ENCODE measurements around the gene KCNQ1.
A peak's percentile ranks its signal among the peaks of the same experiment; 100 is the strongest.

The KCNQ1 gene

DNA sequence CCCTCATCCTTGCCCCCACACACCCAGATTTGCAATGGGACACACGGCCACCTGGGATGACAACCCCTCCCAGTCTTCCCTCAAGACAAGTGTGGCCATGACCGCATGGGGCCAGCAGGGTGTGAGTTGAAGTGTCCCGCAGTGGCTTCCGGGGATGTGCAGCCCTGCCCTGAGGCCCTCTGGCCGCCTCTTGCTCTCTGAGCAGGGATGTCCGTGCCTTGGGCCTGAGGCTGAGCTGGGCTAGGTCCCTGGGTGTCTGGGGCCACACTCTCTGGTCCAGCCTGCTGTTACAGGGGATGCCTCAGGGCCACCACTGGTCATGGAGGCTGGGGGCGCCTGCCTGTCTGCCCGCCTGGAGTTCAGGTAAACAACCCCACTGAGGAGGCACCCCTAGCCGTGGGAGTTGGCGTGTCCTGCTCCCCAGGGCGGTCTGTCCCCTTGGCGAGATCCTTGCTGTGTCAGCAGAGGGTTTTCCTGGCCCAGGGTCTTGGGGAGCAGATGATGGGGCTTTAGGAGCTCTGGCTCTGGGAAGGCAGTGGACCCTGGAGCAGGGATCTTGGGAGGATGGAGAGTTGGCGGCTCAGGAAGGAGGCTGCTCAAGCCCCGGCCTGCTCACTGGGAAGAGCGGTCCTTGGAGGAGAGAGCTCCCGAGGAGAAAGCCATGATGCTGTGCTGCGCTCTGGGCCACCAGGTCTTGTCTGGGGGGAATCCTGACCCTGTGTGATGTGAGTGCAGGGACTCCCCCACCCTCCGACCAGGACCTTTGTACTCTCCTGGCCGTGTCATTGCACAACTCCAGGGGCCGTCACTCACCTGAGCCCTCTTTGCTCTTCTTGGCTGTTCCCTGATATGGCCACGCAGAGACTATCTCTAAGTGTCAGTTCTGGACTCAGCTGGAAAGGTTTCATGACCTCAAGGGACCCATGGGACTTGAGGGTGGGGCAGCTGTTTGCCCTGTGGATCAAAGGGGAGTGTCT is 67.9 kb downstream of the KCNQ1 start:
- H3K27ac ChIP-seq (ENCODE audit: low read length, poor library complexity, severe bottlenecking): no peak overlapping the region
- H3K14ac ChIP-seq (ENCODE audit: low read length in 2 of 2): no peak overlapping the region
- no peak overlapping the region for H2AFZ ChIP-seq (ENCODE audit: low read depth, low read length)
- no peak overlapping the region for H4K8ac ChIP-seq (ENCODE audit: low read length)
- H3K9ac ChIP-seq (ENCODE audit: low read length): no peak overlapping the region
- no peak overlapping the region for H2BK12ac ChIP-seq (ENCODE audit: low read length in 2 of 2)
- no peak overlapping the region for H3K4ac ChIP-seq (ENCODE audit: low read depth in 1 of 2, low read length in 2 of 2)
- H2BK120ac ChIP-seq (ENCODE audit: low read depth, low read length): no peak overlapping the region
- no peak overlapping the region for H2BK5ac ChIP-seq (ENCODE audit: low read depth, low read length, poor library complexity, severe bottlenecking)
- no peaks in the 10 kb centered on the region for H3K9me3 ChIP-seq (ENCODE audit: control insufficient read depth, low read length)
- H2AK5ac ChIP-seq (ENCODE audit: low read length, severe bottlenecking): no peak overlapping the region
- H3K4me3 ChIP-seq (ENCODE audit: insufficient read depth in 1 of 2, low read depth in 1 of 2, low read length in 2 of 2): no peak overlapping the region
- no peaks in the 10 kb centered on the region for H3K4me1 ChIP-seq (ENCODE audit: control insufficient read depth, insufficient read depth, low read depth, low read length)
- H3K27me3 ChIP-seq (ENCODE audit: control insufficient read depth in 1 of 2, insufficient read depth in 1 of 2, low read length in 2 of 2): peaks cover 29 to 37% of the 10 kb centered on the region in 2 experiments
- no peaks in the 10 kb centered on the region for H3K36me3 ChIP-seq (ENCODE audit: control insufficient read depth in 1 of 2, insufficient read depth in 2 of 2, low read depth in 1 of 2, low read length in 2 of 2)
- H4K91ac ChIP-seq (ENCODE audit: low read length): no peak overlapping the region
- H3K23ac ChIP-seq (ENCODE audit: low read length in 2 of 2): no peak overlapping the region
- DNase-seq: no peak
- H3K4me2 ChIP-seq (ENCODE audit: low read length, poor library complexity, severe bottlenecking): no peak overlapping the region
- H3K79me1 ChIP-seq (replicated peaks; ENCODE audit: low read length, poor library complexity, severe bottlenecking): no peaks in the 10 kb centered on the region
- no peak overlapping the region for H2BK15ac ChIP-seq (ENCODE audit: low read depth, poor library complexity, severe bottlenecking)
- WGBS: 80% methylated on average over 21 of the region's 21 CpGs
- H3K18ac ChIP-seq (ENCODE audit: low read depth in 1 of 2, low read length in 2 of 2): no peak overlapping the region

DNA sequence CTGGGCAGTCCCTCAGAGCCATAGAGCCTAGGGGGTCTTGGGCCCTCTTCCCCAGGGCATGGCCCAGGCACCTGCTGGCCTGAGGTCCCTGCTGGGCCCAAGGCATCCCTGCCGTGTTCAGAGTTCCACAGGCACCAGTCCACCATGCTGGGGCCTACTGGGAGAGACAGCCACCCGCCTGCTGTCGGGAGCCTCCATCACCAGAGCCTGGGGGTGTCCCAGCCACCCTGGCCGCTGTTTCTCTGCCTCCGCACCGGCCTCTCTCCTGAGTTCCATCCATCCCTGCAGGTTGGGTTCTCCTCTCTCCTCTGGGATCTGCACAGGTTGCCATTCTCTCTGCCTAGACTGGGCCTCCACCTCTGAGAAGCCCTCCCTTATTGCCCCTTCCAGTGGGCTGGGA is 68.6 kb downstream of the KCNQ1 start:
- H3K4me3 ChIP-seq (ENCODE audit: insufficient read depth in 1 of 2, low read depth in 1 of 2, low read length in 2 of 2): no peak overlapping the region
- H2AK5ac ChIP-seq (ENCODE audit: low read length, severe bottlenecking): no peak overlapping the region
- H3K4ac ChIP-seq (ENCODE audit: low read depth in 1 of 2, low read length in 2 of 2): no peak overlapping the region
- no peak overlapping the region for H4K91ac ChIP-seq (ENCODE audit: low read length)
- no peak overlapping the region for H3K27ac ChIP-seq (ENCODE audit: low read length, poor library complexity, severe bottlenecking)
- H2BK120ac ChIP-seq (ENCODE audit: low read depth, low read length): no peak overlapping the region
- WGBS: 82% methylated on average over 6 of the region's 6 CpGs
- H3K79me1 ChIP-seq (replicated peaks; ENCODE audit: low read length, poor library complexity, severe bottlenecking): no peaks in the 10 kb centered on the region
- H3K9me3 ChIP-seq (ENCODE audit: control insufficient read depth, low read length): no peaks in the 10 kb centered on the region
- no peak overlapping the region for H2AFZ ChIP-seq (ENCODE audit: low read depth, low read length)
- H3K18ac ChIP-seq (ENCODE audit: low read depth in 1 of 2, low read length in 2 of 2): no peak overlapping the region
- DNase-seq: no peak
- no peak overlapping the region for H3K9ac ChIP-seq (ENCODE audit: low read length)
- H3K14ac ChIP-seq (ENCODE audit: low read length in 2 of 2): no peak overlapping the region
- no peak overlapping the region for H2BK15ac ChIP-seq (ENCODE audit: low read depth, poor library complexity, severe bottlenecking)
- H3K27me3 ChIP-seq (ENCODE audit: control insufficient read depth in 1 of 2, insufficient read depth in 1 of 2, low read length in 2 of 2): peaks cover 23 to 33% of the 10 kb centered on the region in 2 experiments
- H3K4me1 ChIP-seq (ENCODE audit: control insufficient read depth, insufficient read depth, low read depth, low read length): no peaks in the 10 kb centered on the region
- no peak overlapping the region for H3K4me2 ChIP-seq (ENCODE audit: low read length, poor library complexity, severe bottlenecking)
- no peak overlapping the region for H2BK5ac ChIP-seq (ENCODE audit: low read depth, low read length, poor library complexity, severe bottlenecking)
- H3K36me3 ChIP-seq (ENCODE audit: control insufficient read depth in 1 of 2, insufficient read depth in 2 of 2, low read depth in 1 of 2, low read length in 2 of 2): no peaks in the 10 kb centered on the region
- H2BK12ac ChIP-seq (ENCODE audit: low read length in 2 of 2): no peak overlapping the region
- H3K23ac ChIP-seq (ENCODE audit: low read length in 2 of 2): no peak overlapping the region
- no peak overlapping the region for H4K8ac ChIP-seq (ENCODE audit: low read length)

DNA sequence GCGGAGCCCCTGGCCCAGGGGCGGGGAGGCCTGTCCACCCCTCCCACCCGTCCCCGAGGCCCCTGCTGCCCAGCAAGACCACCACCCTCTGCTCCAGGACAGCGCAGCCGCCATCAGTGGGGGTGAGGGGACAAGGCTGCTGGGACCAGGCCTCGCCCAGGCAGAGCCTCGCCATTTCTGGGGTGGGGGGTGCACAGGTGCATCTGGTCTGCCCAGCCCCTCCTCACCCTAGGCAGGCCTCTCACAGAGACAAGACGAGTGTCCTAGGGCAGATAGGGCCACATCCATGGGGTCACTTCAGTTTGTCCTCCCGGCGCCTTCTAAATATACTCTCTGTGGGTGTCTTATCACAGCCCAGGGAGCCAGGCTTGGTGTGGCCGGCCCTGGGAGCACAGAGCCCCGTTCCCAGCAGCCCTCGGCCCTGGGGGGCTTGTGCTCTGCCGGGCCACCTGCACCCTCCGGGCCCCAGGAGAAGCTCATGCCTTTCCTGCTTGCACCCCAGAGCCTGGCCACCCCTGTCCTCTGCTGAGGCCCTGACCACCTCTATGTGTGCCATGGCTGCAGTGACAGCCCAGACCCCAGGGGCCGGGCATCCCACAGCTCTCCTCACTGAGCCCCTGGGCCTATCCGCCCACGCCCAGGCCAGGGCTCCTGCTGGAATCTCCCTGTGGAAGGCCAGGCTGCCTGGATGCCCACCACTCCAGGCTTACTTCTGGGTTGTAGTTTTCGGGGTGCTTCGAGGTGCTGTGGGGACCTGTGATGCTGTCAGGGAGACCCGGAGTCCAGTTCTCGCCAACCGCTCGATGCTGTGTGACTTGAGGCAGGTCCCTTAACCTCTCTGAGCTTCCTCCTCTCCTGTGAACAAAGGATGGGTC is 70.8 kb downstream of the KCNQ1 start:
- H3K4ac ChIP-seq (ENCODE audit: low read depth in 1 of 2, low read length in 2 of 2): no peak overlapping the region
- H3K27me3 ChIP-seq (ENCODE audit: control insufficient read depth in 1 of 2, insufficient read depth in 1 of 2, low read length in 2 of 2): peaks cover 26 to 28% of the 10 kb centered on the region in 2 experiments
- no peak overlapping the region for H2BK12ac ChIP-seq (ENCODE audit: low read length in 2 of 2)
- no peak overlapping the region for H3K4me3 ChIP-seq (ENCODE audit: insufficient read depth in 1 of 2, low read depth in 1 of 2, low read length in 2 of 2)
- no peak overlapping the region for H2BK5ac ChIP-seq (ENCODE audit: low read depth, low read length, poor library complexity, severe bottlenecking)
- no peaks in the 10 kb centered on the region for H3K79me1 ChIP-seq (replicated peaks; ENCODE audit: low read length, poor library complexity, severe bottlenecking)
- H2AFZ ChIP-seq (ENCODE audit: low read depth, low read length): peak overlapping the region; percentile 34
- no peak overlapping the region for H3K4me2 ChIP-seq (ENCODE audit: low read length, poor library complexity, severe bottlenecking)
- no peak overlapping the region for H4K91ac ChIP-seq (ENCODE audit: low read length)
- DNase-seq: no peak
- no peak overlapping the region for H3K9ac ChIP-seq (ENCODE audit: low read length)
- no peaks in the 10 kb centered on the region for H3K9me3 ChIP-seq (ENCODE audit: control insufficient read depth, low read length)
- no peak overlapping the region for H2BK120ac ChIP-seq (ENCODE audit: low read depth, low read length)
- no peaks in the 10 kb centered on the region for H3K36me3 ChIP-seq (ENCODE audit: control insufficient read depth in 1 of 2, insufficient read depth in 2 of 2, low read depth in 1 of 2, low read length in 2 of 2)
- H4K8ac ChIP-seq (ENCODE audit: low read length): no peak overlapping the region
- no peak overlapping the region for H3K18ac ChIP-seq (ENCODE audit: low read depth in 1 of 2, low read length in 2 of 2)
- H3K23ac ChIP-seq (ENCODE audit: low read length in 2 of 2): no peak overlapping the region
- H3K27ac ChIP-seq (ENCODE audit: low read length, poor library complexity, severe bottlenecking): no peak overlapping the region
- no peaks in the 10 kb centered on the region for H3K4me1 ChIP-seq (ENCODE audit: control insufficient read depth, insufficient read depth, low read depth, low read length)
- WGBS: 81% methylated on average over 23 of the region's 25 CpGs
- H3K14ac ChIP-seq (ENCODE audit: low read length in 2 of 2): no peak overlapping the region
- H2BK15ac ChIP-seq (ENCODE audit: low read depth, poor library complexity, severe bottlenecking): no peak overlapping the region
- H2AK5ac ChIP-seq (ENCODE audit: low read length, severe bottlenecking): no peak overlapping the region

Measured in mesenchymal stem cell (in vitro differentiated cells and primary cell).